Stimulated activated effector memory CD8-positive, alpha-beta T cell treated with anti-CD3 and anti-CD28 coated beads, Interleukin-12 subunit alpha, Interleukin-12 subunit beta, amount 100 ng/mL, for 72 hours (primary cell): Measurements from ENCODE around the gene KIF2B.
"Not testable (repeated sequence)": the region's sequence is repeated elsewhere in the genome, so short reads cannot be mapped to it uniquely, and the experiment has no call there.

Experiments
- ATAC-seq: fragments of 150-1000 bp; cut with Tn5 transposase; 2 replicates; pipeline ENCODE4 v1.10.0; 2021
- DNase-seq, 2 donors: peaks; one replicate each; pipeline ENCODE4 v3.0.0; 2021 to 2022; ENCODE audit warnings: low spot score in 2 of 2
- H3K27ac Mint-ChIP-seq: one replicate; pipeline ENCODE4 v1.8.0; 2022; ENCODE audit warnings: mild to moderate bottlenecking, mixed read lengths
- H3K36me3 Mint-ChIP-seq: one replicate; pipeline ENCODE4 v1.8.0; 2022; ENCODE audit warnings: mild to moderate bottlenecking, mixed read lengths
- H3K4me1 Mint-ChIP-seq: one replicate; pipeline ENCODE4 v1.8.0; 2022; ENCODE audit warnings: mixed read lengths
- H3K4me3 Mint-ChIP-seq: one replicate; pipeline ENCODE4 v1.8.0; 2022; ENCODE audit warnings: mild to moderate bottlenecking, mixed read lengths
- H3K9me3 Mint-ChIP-seq: one replicate; pipeline ENCODE4 v1.8.0; 2022; ENCODE audit warnings: mixed read lengths

KIF2B gene, protein sequence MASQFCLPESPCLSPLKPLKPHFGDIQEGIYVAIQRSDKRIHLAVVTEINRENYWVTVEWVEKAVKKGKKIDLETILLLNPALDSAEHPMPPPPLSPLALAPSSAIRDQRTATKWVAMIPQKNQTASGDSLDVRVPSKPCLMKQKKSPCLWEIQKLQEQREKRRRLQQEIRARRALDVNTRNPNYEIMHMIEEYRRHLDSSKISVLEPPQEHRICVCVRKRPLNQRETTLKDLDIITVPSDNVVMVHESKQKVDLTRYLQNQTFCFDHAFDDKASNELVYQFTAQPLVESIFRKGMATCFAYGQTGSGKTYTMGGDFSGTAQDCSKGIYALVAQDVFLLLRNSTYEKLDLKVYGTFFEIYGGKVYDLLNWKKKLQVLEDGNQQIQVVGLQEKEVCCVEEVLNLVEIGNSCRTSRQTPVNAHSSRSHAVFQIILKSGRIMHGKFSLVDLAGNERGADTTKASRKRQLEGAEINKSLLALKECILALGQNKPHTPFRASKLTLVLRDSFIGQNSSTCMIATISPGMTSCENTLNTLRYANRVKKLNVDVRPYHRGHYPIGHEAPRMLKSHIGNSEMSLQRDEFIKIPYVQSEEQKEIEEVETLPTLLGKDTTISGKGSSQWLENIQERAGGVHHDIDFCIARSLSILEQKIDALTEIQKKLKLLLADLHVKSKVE

DNA sequence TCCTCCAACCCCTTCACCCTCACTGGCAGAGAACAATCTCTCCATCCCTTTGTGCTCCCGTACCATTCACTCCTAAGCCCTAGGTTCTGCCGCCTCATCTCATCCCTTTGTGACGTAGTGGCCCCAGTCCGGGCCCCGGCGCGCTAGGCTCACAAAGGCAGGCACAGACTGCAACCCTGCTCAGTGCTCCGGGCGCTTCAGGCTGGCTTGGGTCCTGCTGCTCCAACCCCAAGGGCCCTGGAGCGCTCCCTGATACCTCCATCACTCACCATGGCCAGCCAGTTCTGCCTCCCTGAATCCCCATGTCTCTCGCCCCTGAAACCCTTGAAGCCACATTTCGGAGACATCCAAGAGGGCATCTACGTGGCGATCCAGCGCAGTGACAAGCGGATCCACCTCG is at the start of gene KIF2B:
Gene KIF2B (plus strand): TSS at position 164 of the 400 bp plus-strand sequence. CDS start 107 bp downstream, at position 271.
- H3K4me1 Mint-ChIP-seq, result no peaks in the 10 kb centered on the region
- no peak for DNase-seq

DNA sequence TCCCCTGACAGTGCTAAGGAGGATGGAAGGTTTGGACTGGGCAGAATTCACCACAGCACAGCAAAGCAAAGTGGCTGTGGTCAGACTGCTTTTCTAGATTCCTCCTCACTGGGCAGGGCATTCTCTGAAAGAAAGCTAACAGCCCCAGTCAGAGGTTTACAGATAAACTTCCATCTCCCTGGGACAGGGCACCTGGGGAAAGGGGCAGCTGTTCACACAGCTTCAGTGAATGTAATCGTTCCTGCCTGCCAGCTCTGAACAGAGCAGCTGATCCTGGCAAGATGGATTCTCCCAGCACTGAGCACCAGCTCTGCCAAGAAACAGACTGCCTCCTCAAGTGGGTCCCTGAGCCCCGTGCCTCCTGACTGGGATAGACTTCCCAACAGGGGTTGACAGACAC is 42.4 kb upstream of the KIF2B start:
- no peaks in the 10 kb centered on the region for H3K36me3 Mint-ChIP-seq
- H3K9me3 Mint-ChIP-seq, result peaks cover 16% of the 10 kb centered on the region
- H3K4me3 Mint-ChIP-seq, result no peak overlapping the region
- H3K4me1 Mint-ChIP-seq, result no peaks in the 10 kb centered on the region
- ATAC-seq, result no peak
- no peak overlapping the region for H3K27ac Mint-ChIP-seq
- DNase-seq, result no peak

More for the DNA sequence above, at the start of gene KIF2B:
- no peak within 1 kb of the TSS for H3K4me3 Mint-ChIP-seq
- peaks cover 11% of the 10 kb centered on the region for H3K9me3 Mint-ChIP-seq
- no peak within 1 kb of the TSS for H3K27ac Mint-ChIP-seq
- no peaks in the 10 kb centered on the region for H3K36me3 Mint-ChIP-seq
- ATAC-seq, result no peak

DNA sequence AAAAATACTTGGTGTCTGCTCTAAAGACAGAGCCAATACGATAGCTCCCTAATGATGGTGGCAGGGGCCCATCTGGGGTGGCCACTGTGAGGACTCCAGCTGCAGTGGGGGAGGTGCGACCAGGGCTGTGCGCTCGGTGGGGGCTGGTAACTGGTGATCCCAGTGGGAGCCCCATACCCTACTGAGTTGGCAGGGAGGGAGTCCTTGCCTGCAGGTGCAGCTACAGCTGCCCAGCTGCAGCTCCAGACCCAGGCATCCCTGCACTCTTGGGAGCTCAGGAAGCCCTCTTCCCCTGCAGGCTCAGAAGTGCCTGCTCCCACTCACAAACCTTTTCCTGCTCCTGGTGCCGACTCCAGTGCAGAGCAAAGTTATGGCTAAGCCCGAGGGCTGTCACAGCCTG is 31.2 kb upstream of the KIF2B start:
- H3K4me1 Mint-ChIP-seq, result no peaks in the 10 kb centered on the region
- no peak overlapping the region for H3K4me3 Mint-ChIP-seq
- H3K9me3 Mint-ChIP-seq, result peaks cover 6% of the 10 kb centered on the region
- no peak for ATAC-seq
- no peak for DNase-seq
- H3K27ac Mint-ChIP-seq, result no peak overlapping the region
- H3K36me3 Mint-ChIP-seq, result no peaks in the 10 kb centered on the region

DNA sequence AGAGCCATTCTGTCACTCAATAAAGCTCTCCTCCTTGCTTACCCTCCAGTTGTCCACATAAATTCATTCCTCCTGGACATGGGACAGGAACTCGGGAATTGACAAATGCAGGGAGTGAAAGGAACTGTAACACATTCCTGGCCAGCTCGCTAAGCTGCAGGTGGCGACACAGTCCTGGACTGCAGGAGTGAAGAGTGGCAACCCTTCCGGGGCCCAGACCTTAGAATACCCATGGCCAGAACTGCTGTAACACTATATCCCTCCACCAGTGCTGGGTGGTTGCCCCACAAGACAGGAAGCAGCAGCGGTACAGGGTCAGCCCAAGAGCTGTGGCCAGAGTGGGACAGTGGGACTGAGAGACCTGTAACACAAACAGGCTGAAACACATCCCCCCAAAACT is 30.3 kb upstream of the KIF2B start:
- H3K9me3 Mint-ChIP-seq, result peaks cover 5% of the 10 kb centered on the region
- H3K36me3 Mint-ChIP-seq, result no peaks in the 10 kb centered on the region
- no peak for DNase-seq
- H3K4me1 Mint-ChIP-seq, result no peaks in the 10 kb centered on the region
- no peak overlapping the region for H3K4me3 Mint-ChIP-seq
- no peak overlapping the region for H3K27ac Mint-ChIP-seq
- no peak for ATAC-seq

DNA sequence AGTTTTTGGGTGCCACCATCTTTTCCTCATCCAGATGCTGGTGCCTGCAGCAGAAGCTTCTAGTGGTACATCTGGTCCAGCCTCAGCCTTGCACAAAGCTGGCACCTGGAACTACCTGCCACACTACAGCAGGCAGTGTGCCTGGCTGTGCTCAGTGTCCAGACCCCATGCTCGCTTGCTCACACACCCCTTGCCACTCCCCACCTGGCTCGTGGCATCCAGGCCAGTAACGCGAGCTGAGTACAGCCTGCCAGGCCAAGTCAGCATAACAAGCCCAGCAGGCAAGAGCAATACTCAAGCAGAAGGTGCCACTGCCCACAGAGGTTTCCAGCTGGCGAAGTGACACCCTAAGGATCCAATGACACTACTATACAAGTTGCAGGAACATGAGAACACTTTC is 29.7 kb upstream of the KIF2B start:
- DNase-seq (no peak), ATAC-seq (no peak)
- no peak overlapping the region for H3K4me3 Mint-ChIP-seq
- H3K4me1 Mint-ChIP-seq, result no peaks in the 10 kb centered on the region
- no peaks in the 10 kb centered on the region for H3K36me3 Mint-ChIP-seq
- H3K9me3 Mint-ChIP-seq, result peaks cover 3% of the 10 kb centered on the region
- H3K27ac Mint-ChIP-seq, result no peak overlapping the region

DNA sequence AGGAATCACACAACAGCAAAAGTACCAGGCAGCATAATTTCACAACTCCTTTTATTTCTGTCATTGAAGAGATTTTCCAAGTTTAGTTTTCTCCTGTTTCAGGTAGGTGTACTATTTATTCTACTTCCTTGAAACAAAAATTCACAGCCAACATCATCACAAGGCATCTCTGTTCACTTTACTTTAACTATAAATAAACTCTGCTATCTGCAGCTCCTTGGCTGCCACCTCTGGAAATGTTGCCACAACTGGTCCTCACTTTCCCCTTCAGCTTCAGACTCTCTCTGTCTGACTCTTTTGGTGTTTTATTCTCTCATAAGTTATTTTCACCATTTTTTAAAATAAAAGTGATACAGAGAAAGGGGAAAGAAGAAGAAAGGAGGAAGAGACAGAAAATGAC is 27.9 kb upstream of the KIF2B start:
- H3K36me3 Mint-ChIP-seq, result no peaks in the 10 kb centered on the region
- no peak overlapping the region for H3K27ac Mint-ChIP-seq
- peaks cover 3% of the 10 kb centered on the region for H3K9me3 Mint-ChIP-seq
- no peaks in the 10 kb centered on the region for H3K4me1 Mint-ChIP-seq
- ATAC-seq, result no peak
- DNase-seq, result no peak
- no peak overlapping the region for H3K4me3 Mint-ChIP-seq

DNA sequence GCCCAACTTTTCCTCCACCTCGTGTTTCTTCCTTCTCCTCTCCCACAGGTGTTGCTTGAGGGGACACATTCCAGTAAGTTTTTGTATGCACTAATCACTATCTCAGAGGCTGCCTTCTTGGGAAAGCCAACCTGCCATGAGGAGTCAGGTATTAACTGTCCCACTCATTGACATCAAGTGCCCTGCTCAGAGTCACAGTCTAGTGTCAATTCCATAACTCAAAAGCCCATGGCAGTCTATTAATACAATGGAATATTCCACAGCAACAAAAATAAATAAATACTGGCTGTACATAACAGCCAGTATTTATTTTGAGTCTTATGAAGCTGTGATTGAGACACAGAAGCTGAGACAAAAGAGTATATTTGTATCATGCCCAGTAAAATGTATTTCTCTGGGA is 26.1 kb upstream of the KIF2B start:
- Mint-ChIP-seq H3K27ac (no peak overlapping the region), H3K36me3 (no peaks in the 10 kb centered on the region), H3K4me1 (no peaks in the 10 kb centered on the region), H3K4me3 (no peak overlapping the region), H3K9me3 (peaks cover 7% of the 10 kb centered on the region)
- DNase-seq, result no peak
- ATAC-seq, result no peak

DNA sequence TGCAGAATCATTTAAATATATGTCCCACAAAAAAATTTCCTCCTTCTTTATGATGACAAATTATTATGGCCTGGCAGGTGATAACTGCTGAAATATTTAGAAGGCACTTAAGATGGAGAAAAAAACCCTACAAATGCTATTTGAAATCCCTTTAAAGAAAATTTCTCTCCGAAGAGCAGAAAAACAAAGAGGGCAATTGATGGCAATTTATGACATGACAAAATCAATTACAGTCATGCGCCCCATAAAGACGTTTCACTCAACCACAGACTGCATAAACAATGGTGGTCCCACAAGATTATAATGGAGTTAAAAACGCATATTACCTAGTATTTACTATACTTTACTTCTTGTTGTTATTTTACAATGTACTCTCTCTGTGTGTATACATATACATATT is 25.2 kb upstream of the KIF2B start:
- Mint-ChIP-seq H3K4me1 (no peaks in the 10 kb centered on the region), H3K9me3 (peaks cover 7% of the 10 kb centered on the region), H3K4me3 (no peak overlapping the region), H3K27ac (no peak overlapping the region), H3K36me3 (no peaks in the 10 kb centered on the region)
- ATAC-seq (no peak), DNase-seq (no peak)

DNA sequence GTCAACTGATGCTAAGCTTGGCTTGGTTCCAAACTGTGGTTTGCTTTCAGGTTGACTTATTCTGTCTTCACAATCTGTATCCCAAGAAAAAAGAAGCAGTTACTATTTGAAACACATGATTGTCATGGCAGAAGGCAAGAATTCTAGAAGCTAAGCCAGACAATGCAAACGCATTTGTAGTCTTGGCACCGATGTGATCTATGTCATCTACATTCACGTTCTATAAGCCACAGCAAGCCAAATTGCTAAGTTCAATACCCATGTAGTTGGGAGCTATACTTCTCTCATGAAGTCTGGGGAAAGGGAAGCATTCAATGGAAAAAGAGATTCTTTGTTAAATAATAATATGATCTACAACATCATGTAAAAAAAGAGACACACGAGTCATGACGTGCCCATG is 18.3 kb upstream of the KIF2B start:
- DNase-seq, result no peak
- H3K4me3 Mint-ChIP-seq, result no peak overlapping the region
- no peak for ATAC-seq
- no peaks in the 10 kb centered on the region for H3K36me3 Mint-ChIP-seq
- no peak overlapping the region for H3K27ac Mint-ChIP-seq
- H3K4me1 Mint-ChIP-seq, result no peaks in the 10 kb centered on the region
- peaks cover 9% of the 10 kb centered on the region for H3K9me3 Mint-ChIP-seq

DNA sequence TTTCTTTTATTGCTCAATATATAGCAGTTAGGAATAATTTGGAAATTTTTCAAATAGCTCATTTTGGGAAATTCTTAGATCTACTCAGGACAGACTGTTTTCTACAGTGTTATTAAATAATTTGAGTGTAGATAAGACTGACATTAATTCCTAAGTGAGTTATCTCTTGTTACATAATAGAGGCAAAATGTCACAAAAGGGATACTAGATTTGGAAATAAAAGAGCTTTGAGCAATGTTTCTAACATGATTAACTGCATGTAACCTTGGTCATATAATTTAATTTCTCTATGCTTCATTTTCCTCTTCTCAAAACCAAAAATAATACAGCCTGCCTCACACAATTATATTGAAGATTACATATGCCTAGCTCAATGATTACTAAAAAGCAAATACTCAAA is 16.3 kb upstream of the KIF2B start:
- H3K9me3 Mint-ChIP-seq, result peaks cover 4% of the 10 kb centered on the region
- no peaks in the 10 kb centered on the region for H3K4me1 Mint-ChIP-seq
- no peak overlapping the region for H3K4me3 Mint-ChIP-seq
- H3K36me3 Mint-ChIP-seq, result no peaks in the 10 kb centered on the region
- ATAC-seq (no peak), DNase-seq (no peak)
- no peak overlapping the region for H3K27ac Mint-ChIP-seq

DNA sequence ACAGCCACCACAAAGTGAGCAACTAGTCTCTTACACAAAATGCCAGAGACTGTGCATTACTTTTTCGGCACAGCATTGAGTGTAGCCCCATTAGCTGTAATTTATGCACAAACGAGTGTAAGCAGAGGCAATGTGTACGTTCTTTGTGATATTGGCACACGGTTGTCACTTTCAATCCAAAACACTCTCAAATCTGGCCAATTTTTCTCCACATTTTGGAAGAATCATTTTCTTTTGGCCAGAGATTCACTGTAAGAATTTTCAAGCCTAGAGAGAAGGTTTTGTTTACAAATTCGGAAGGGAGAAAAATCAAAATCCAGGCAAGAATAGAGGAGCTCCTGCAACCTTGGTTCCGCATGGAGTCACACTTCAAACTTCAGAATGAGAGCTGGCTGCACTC is 15.4 kb upstream of the KIF2B start:
- Mint-ChIP-seq H3K9me3 (peaks cover 4% of the 10 kb centered on the region), H3K36me3 (no peaks in the 10 kb centered on the region), H3K4me3 (no peak overlapping the region), H3K27ac (no peak overlapping the region), H3K4me1 (no peaks in the 10 kb centered on the region)
- ATAC-seq, result no peak
- DNase-seq, result no peak

DNA sequence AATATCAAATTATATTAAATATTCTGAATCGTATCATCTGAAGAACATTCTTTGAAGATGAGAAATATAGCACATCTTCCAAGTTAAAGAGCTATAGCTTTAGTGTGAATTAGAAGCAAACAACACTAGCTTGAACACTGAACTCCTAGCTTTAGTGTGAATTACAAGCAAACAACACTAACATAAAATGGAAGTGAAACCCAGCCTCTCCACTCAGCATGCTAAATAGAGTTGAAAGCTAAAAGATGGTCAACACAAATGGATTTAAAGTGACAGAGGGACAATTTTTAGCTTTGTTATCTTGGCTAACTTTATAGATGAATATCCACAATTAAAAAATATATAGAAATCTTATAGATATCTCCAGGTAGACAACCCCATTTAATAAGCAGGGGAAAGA is 4.5 kb upstream of the KIF2B start:
- Mint-ChIP-seq H3K36me3 (no peaks in the 10 kb centered on the region), H3K4me3 (no peak overlapping the region), H3K4me1 (no peaks in the 10 kb centered on the region), H3K9me3 (peaks cover 15% of the 10 kb centered on the region), H3K27ac (no peak overlapping the region)
- no peak for DNase-seq
- no peak for ATAC-seq

DNA sequence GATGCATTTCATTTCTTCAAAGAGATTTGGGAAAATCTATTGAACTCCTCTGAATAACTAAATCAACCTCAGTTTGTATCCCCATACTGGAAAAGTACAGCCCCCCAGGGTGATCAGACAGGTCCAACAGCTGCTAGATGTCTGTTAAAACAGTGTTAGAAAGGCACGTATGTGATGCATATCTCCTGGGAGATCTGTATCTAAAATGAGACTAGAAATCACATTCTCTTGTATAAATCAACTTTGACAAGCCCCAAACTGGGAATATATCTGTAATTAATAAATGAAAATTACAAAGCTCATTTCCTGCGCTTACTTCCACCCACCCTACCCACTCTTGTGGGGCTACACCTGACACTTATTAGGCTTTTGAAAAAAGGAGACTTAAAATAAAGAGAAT is 3.8 kb upstream of the KIF2B start:
- DNase-seq (no peak), ATAC-seq (no peak)
- H3K4me1 Mint-ChIP-seq, result no peaks in the 10 kb centered on the region
- H3K36me3 Mint-ChIP-seq, result no peaks in the 10 kb centered on the region
- no peak overlapping the region for H3K4me3 Mint-ChIP-seq
- peaks cover 15% of the 10 kb centered on the region for H3K9me3 Mint-ChIP-seq
- no peak overlapping the region for H3K27ac Mint-ChIP-seq

DNA sequence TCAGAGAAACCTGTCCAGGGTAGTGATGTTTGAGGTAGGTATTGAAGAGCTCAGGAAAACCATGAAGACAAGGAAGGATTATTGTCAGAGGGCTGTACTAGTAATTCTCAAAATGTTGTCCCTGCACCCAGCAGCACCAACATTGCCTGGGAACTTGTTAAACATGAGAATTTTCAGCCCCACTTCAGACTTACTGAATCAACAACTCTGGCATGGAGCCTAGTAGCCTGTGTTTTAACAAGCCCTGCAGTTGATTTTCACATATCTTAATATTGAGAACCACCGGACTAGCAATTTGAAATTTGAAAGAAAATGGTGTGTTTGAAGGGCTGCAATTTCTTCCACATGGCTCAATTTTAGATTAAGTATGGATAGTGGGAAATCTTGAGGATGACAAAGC is 2.8 kb upstream of the KIF2B start:
- no peak for DNase-seq

DNA sequence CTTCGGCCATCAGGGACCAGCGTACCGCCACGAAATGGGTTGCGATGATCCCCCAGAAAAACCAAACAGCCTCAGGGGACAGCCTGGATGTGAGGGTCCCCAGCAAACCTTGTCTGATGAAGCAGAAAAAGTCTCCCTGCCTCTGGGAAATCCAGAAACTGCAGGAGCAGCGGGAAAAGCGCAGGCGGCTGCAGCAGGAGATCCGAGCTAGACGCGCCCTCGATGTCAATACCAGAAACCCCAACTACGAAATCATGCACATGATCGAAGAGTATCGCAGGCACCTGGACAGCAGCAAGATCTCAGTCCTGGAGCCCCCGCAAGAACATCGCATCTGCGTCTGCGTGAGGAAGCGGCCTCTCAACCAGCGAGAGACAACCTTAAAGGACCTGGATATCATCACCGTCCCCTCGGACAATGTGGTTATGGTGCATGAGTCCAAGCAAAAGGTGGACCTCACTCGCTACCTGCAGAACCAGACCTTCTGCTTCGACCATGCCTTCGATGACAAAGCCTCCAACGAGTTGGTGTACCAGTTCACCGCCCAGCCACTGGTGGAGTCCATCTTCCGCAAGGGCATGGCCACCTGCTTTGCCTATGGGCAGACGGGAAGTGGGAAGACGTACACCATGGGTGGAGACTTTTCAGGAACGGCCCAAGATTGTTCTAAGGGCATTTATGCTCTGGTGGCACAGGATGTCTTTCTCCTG is 769 bp downstream of the KIF2B start:
- peaks cover 16% of the 10 kb centered on the region for H3K9me3 Mint-ChIP-seq
- H3K4me1 Mint-ChIP-seq, result no peaks in the 10 kb centered on the region
- no peak for ATAC-seq
- no peak for DNase-seq
- H3K4me3 Mint-ChIP-seq, result no peak overlapping the region
- no peak overlapping the region for H3K27ac Mint-ChIP-seq
- no peaks in the 10 kb centered on the region for H3K36me3 Mint-ChIP-seq

More for the DNA sequence above, 2.8 kb upstream of the KIF2B start:
- ATAC-seq, result no peak
- Mint-ChIP-seq H3K4me1 (no peaks in the 10 kb centered on the region), H3K36me3 (no peaks in the 10 kb centered on the region), H3K4me3 (no peak overlapping the region), H3K9me3 (peaks cover 15% of the 10 kb centered on the region), H3K27ac (no peak overlapping the region)

DNA sequence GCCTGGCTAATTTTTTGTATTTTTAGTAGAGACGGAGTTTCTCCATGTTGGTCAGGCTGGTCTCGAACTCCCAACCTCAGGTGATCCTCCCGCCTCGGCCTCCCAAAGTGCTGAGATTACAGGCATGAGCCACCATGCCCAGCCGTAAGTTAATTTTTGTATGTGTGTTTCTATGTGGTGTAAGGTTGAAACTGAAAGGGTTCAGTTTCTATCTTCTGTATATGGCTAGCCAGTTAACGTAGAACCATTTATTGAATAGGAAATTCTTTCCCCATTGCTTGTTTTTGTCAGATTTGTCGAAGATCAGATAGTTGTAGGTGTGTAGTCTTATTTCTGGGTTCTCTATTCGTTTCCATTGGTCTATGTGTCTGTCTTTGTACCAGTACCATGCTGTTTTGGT is 12.0 kb downstream of the KIF2B start:
- not testable (repeated sequence) for H3K4me1 Mint-ChIP-seq, DNase-seq, ATAC-seq, H3K4me3 Mint-ChIP-seq, H3K27ac Mint-ChIP-seq, H3K36me3 Mint-ChIP-seq
- H3K9me3 Mint-ChIP-seq, result peaks cover 14% of the 10 kb centered on the region
